Heart right ventricle (tissue), 16 donors: ENCODE data around the gene PLEKHA7. TPM values are rescaled to one million over a fixed set of nuclear protein-coding genes. Genes with fewer than 3 reads are reported as not detected.

Experiments used
- ATAC-seq, 8 donors: fragments of 200-7000 bp; cut with Tn5 transposase; one replicate each; pipeline ENCODE4 v1.9.1; 2020; ENCODE audit warnings: mild to moderate bottlenecking in 8 of 8, moderate library complexity in 8 of 8, moderate number of reproducible peaks in 1 of 8
- DNase-seq, 2 donors: peaks; one replicate each; pipeline ENCODE4 v3.0.0-alpha.2; 2020
- H3K27ac ChIP-seq, 10 donors: fragments of 200-600 bp; sonication (generic) in 2 of 10; one replicate each; pipeline versions ENCODE4 v1.5.0 to v1.8.0; 2020 to 2022; ENCODE audit warnings: mild to moderate bottlenecking in 3 of 10
- H3K27me3 ChIP-seq, 7 donors: fragments of 200-600 bp; one replicate each; pipeline ENCODE4 v1.8.0; 2021 to 2022; ENCODE audit warnings: mild to moderate bottlenecking in 2 of 7
- H3K36me3 ChIP-seq, 9 donors: fragments of 200-600 bp; sonication (generic) in 1 of 9; one replicate each; pipeline versions ENCODE4 v1.5.0 to v1.8.0; 2020 to 2022; ENCODE audit warnings: mild to moderate bottlenecking in 2 of 9
- H3K4me1 ChIP-seq, 9 donors: fragments of 200-600 bp; sonication (generic) in 1 of 9; one replicate each; pipeline versions ENCODE4 v1.5.0 to v1.8.0; 2020 to 2022; ENCODE audit warnings: mild to moderate bottlenecking in 4 of 9
- H3K4me3 ChIP-seq, 10 donors: fragments of 200-600 bp; sonication (generic) in 2 of 10; one replicate each; pipeline versions ENCODE4 v1.5.0 to v1.8.0; 2020 to 2022; ENCODE audit warnings: mild to moderate bottlenecking in 7 of 10, moderate library complexity in 2 of 10
- H3K9me3 ChIP-seq, 11 donors: fragments of 200-600 bp in 10 of 11; sonication (generic) in 2 of 11; one replicate each; pipeline versions ENCODE4 v1.5.0 to v1.8.0; 2013 to 2022; ENCODE audit warnings: mild to moderate bottlenecking in 2 of 11, control low read depth in 1 of 11, moderate library complexity in 1 of 11
- WGBS, 2 donors: extraction: QIAGEN DNeasy Blood & Tissue Kit; methylation state at CpG; one replicate each; pipeline ENCODE4 v1.1.7; 2013; ENCODE audit warnings: inconsistent platforms in 1 of 2; 5-methylcytosine and 5-hydroxymethylcytosine counted together
- intact Hi-C, 10 donors: fragments of 100-400 bp; cut with DNase I; formaldehyde crosslinking; loops; one replicate each; pipeline versions ENCODE4 v1.11.1 to v1.14.2; 2022
- polyA plus RNA-seq, 2 donors: library from polyadenylated mRNA; stranded (reverse); fragments of 200-250 nt; gene quantifications; one replicate each; pipeline ENCODE4 v1.2.3, GENCODE V29; 2013
- total RNA-seq, 10 donors: library from RNA; stranded (reverse); fragmentation: NEBNext Ultra II Directional in 3 of 10; extraction: Animal tissue kit (Norgen Biotek cat#: 25700) in 3 of 10; gene quantifications; one replicate each; pipeline versions ENCODE4 v1.2.1 to v1.2.4, GENCODE V29; 2021 to 2023
- TF ChIP-seq, protein P1 (sequence below), 9 donors: fragments of 200-600 bp; sonication (generic) in 2 of 9; IDR thresholded peaks; one replicate each; pipeline versions ENCODE4 v1.5.0 to v1.8.0; 2021 to 2022; ENCODE audit warnings: antibody characterized with exemption in 9 of 9, mild to moderate bottlenecking in 5 of 9, moderate library complexity in 1 of 9
- donor health status: Arrhythmogenic right ventricular cardiomyopathy.
- donor health status: ischemic (EF 13 %, LVEDD 7.1; RV severe dilation, severe dysfunction).
- donor health status: healthy with polysubstance abuse.
- donor health status: DM: no; HTN: yes; CAD: no.
- donor health status: DM: no; HTN: no; CAD: no.
- donor health status: ischemic (EF 25% LVEDD 6.9; RV normal size, moderate dysfunction).
- donor health status: ischemic (EF 25% LVEDD 5.7; RV mildly dilated, moderate dysfunction).
- donor health status: healthy.
- donor health status: DM: yes; HTN: yes; CAD: no.
- donor health status: Ischemic cardiomyopathy.
- donor health status: ischemic (EF 35%, LVEDD 5.7; RV mildly dilated, moderate dysfunction).
- donor health status: nonischemic (EF 11% LVEDD 7.7; RV severe dilation, severe dysfunction).
- donor health status: DM: yes; HTN: yes; CAD: no.
- donor health status: PGD.
- donor health status: ischemic (EF 29% LVEDD 5.4; RV normal size, mild dysfunction).
- donor health status: nonischemic (EF 23%, LVEDD 6.1; RV moderate dilation, normal function).

PLEKHA7 gene
- total and polyA plus RNA-seq, 12 donors: 15.3 to 46.9 (median 24.0) TPM

DNA sequence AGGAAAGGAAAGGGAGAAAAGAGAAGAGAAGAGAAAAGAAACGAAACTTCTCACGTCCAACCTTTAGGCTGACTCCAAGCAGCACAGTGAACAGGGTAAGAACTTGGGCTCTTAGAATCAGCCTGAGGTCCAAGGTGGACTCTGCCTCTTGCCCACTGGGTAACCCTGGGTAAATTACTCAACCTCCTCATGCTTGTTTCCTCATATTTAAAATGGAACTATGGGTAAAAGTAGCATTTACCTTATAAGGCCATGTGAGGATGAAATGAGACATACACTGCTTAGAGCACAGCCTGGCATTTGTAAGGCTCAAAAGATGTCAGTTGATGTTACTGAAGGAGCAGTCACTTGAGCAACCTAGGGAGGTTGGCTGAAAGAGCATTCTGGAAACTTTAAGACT is 167.9 kb downstream of the PLEKHA7 start:
- TF ChIP-seq, protein P1, sequence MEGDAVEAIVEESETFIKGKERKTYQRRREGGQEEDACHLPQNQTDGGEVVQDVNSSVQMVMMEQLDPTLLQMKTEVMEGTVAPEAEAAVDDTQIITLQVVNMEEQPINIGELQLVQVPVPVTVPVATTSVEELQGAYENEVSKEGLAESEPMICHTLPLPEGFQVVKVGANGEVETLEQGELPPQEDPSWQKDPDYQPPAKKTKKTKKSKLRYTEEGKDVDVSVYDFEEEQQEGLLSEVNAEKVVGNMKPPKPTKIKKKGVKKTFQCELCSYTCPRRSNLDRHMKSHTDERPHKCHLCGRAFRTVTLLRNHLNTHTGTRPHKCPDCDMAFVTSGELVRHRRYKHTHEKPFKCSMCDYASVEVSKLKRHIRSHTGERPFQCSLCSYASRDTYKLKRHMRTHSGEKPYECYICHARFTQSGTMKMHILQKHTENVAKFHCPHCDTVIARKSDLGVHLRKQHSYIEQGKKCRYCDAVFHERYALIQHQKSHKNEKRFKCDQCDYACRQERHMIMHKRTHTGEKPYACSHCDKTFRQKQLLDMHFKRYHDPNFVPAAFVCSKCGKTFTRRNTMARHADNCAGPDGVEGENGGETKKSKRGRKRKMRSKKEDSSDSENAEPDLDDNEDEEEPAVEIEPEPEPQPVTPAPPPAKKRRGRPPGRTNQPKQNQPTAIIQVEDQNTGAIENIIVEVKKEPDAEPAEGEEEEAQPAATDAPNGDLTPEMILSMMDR (IDR thresholded peaks at IDR 0.05): no peak
- H3K27me3 ChIP-seq: no peaks in the 10 kb centered on the region
- no peak overlapping the region for H3K4me3 ChIP-seq
- peaks cover 0 to 51% (median 6%) of the 10 kb centered on the region in 9 donors for H3K36me3 ChIP-seq
- no peak for DNase-seq
- ATAC-seq: no peak
- intact Hi-C loops: no loop called here
- peaks cover 0 to 15% (median 0%) of the 10 kb centered on the region in 9 donors for H3K4me1 ChIP-seq
- 96 to 98% methylated on average over 2 of the region's 2 CpGs for WGBS, 2 donors
- H3K9me3 ChIP-seq: no peaks in the 10 kb centered on the region
- H3K27ac ChIP-seq: no peak overlapping the region

- H3K27me3 ChIP-seq: no peaks in the 10 kb centered on the region
- 51 to 64% methylated on average over 1 of the region's 1 CpG for WGBS, 2 donors
These were observed 169.9 kb downstream of the PLEKHA7 start for GRCh38 chr11:16844268-16844771.

DNA sequence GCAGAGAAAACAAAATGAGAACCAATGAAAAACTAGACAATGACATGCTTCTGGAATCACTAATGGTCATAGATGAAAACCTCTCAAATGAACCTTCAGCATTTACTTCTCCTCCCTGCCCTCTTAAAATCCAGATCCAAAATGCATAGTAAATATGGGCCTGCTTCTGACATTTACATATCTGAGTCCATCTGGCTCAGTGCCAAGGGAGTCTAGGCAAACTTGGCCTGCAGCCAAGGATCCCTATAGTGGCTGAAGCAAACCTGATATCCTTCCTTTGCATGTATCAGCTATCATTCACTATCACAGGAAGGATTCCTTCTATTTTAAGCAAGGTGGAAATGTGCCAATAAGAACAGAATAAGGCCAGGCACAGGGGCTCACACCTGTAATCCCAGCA is 170.9 kb downstream of the PLEKHA7 start:
- TF ChIP-seq, protein P1 (IDR thresholded peaks at IDR 0.05): no peak
- peaks cover 0 to 42% (median 20%) of the 10 kb centered on the region in 9 donors for H3K36me3 ChIP-seq

More at GRCh38 chr11:16844268-16844771, 169.9 kb downstream of the PLEKHA7 start:
- H3K4me1 ChIP-seq: peaks cover 0 to 15% (median 0%) of the 10 kb centered on the region in 9 donors
- H3K36me3 ChIP-seq: peaks cover 0 to 49% (median 20%) of the 10 kb centered on the region in 9 donors
- H3K27ac ChIP-seq: no peak overlapping the region
- TF ChIP-seq, protein P1 (IDR thresholded peaks at IDR 0.05): no peak
- H3K9me3 ChIP-seq: no peaks in the 10 kb centered on the region
- intact Hi-C loops: no loop called here
- DNase-seq (no peak), ATAC-seq (no peak)
- H3K4me3 ChIP-seq: no peak overlapping the region

GRCh38 chr11:16841984-16842383 is 172.2 kb downstream of the PLEKHA7 start:
- 88 to 89% methylated on average over 4 of the region's 4 CpGs for WGBS, 2 donors
- TF ChIP-seq, protein P1 (IDR thresholded peaks at IDR 0.05): no peak
- no peaks in the 10 kb centered on the region for H3K9me3 ChIP-seq
- peaks cover 0 to 15% (median 0%) of the 10 kb centered on the region in 9 donors for H3K4me1 ChIP-seq
- no peak for DNase-seq
- H3K27me3 ChIP-seq: no peaks in the 10 kb centered on the region
- peaks cover 0 to 49% (median 20%) of the 10 kb centered on the region in 9 donors for H3K36me3 ChIP-seq
- no peak overlapping the region for H3K27ac ChIP-seq
- intact Hi-C loops: no loop called here
- H3K4me3 ChIP-seq: no peak overlapping the region
- ATAC-seq: no peak

More for the DNA sequence above, 170.9 kb downstream of the PLEKHA7 start:
- Histone ChIP-seq H3K27me3 (no peaks in the 10 kb centered on the region), H3K9me3 (no peaks in the 10 kb centered on the region), H3K4me3 (no peak overlapping the region), H3K4me1 (peaks cover 0 to 15% (median 0%) of the 10 kb centered on the region in 9 donors), H3K27ac (no peak overlapping the region)
- no peak for DNase-seq
- ATAC-seq: no peak
- intact Hi-C loops: no loop called here
